Activated T-cell treated with anti-CD3 and anti-CD28 coated beads for 24 hours (primary cell): ENCODE results near the gene MPPE1.
"Not testable (repeated sequence)": the region's sequence is repeated elsewhere in the genome, so short reads cannot be mapped to it uniquely, and the experiment has no call there.

ENCODE experiments used
- DNase-seq: peaks from one replicate; pipeline ENCODE4 v3.0.0-alpha.2; 2020; ENCODE audit warnings: low read depth

Gene MPPE1

GRCh38 chr18:11908182-11909060, at the start of gene MPPE1:
MPPE1 (minus strand) TSS chr18:11908317; CDS start chr18:11897264, 11,053 bp downstream.
- peak; percentile 85 for DNase-seq

DNA sequence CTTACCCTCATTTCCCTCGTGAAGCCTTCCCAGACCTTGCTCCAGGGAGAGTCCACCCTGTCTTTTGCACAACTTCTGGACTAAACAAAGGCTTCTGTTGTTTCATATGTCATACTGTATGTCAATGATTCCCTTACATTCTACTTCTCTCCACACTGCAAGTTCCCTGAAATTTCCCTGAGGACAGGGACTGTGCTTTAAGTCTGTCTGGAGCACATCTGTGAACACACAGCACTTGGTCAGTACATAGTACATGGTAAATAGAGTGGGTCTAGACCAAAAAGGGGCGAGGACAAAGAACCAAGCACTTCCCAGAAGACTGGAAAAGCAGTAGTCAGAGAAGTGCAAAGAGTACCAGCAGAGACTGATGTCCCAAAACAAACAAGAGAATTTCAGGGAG, 49.5 kb upstream of the MPPE1 start:
- DNase-seq = no peak

GRCh38 chr18:11956371-11957308, 48.5 kb upstream of the MPPE1 start:
- no peak for DNase-seq

DNA sequence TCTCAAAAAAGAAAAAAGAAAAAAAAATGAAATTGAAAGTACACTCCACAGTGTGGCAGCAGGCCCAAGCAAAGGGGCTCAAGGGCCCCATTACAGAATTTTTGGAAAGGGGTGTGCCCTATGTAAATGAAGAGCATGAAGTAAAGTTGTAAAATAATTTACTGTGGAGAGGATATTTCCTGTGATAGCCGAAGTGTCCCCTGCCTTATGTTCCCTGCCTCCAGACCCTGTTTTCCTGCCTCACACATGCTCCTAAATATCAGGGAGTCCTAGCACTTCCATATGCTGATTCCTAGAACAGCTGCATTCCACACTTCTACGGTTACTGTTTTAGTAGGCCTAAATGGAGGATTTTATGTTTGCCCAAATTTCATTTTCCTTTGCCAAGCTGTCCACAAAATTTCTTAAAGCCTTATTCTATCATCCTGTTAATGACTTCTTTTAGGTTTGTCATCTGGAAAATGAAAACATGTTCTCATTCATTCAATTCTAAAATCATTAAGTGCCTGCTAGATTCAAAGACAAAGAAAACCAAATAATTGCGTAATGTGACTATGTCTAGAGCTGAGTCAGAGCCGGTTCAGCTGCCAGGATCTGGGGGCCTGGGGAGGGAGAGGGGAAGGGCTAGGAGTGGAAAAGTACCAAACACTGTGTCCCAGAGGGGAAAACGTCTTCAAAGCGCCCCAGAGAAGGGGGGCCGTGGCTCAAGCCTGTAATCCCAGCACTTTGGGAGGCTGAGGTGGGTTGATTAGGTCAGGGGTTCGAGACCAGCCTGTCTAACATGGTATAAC, 47.3 kb upstream of the MPPE1 start:
- no peak for DNase-seq

DNA sequence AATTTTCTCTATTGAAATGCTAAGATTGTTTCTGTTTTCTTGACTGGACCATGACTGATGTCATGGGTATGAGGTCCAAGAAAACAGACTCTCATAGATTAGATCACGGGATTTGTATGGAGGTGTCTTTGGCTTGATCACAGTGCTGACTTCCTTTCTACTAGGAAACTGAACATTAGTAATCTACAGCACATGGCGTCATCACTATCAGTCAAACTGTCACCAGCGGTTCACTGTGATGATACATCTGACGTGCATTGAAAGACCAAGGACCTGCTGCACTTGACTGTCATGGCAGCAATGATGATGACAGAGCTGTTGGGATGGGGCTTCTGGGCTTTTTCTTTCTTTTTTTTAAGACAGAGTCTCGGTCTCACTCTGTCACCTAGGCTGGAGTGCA, 45.0 kb upstream of the MPPE1 start:
- DNase-seq = no peak

DNA sequence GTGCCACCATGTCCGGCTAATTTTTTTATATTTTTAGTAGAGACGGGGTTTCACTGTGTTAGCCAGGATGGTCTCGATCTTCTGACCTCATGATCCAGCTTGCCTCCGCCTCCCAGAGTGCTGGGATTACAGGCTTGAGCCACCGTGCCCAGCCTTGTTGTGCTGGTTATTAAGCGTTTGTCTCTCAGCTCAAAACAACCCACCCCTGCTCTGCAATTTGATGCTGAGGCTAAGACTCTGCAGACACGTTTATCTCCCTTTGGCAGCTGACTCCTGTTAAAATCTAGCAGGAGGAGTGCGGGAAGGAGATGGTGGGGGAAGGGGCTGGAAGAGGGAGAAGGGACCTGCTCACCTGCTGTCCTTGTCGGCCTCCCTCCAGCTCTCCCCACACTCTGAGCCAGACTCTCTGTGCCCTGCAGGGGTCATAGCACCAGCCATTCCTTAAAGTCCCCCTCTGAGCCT, 43.3 kb upstream of the MPPE1 start:
- no peak for DNase-seq

DNA sequence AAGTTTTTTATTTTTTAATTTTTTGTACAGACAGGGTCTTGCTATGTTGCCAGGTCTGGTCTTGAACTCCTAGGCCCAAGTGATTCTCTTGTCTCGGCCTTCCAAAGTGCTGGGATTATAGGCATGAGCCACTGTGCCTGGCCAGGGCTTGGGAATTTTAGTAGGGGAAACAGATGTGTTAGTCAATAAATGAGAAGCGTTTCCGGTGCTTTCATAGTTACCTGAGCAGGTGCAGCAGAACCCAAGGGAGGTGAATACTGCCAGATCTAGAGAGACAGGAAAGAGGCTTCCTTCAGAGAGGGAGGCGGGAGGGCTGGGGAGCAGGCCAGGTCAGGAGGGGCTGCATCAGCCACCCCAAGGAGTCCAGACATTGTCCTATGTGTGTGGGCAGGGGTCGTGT, 42.7 kb upstream of the MPPE1 start:
- DNase-seq = no peak

- DNase-seq = no peak
Measured at GRCh38 chr18:11948852-11949523, 40.9 kb upstream of the MPPE1 start.

- DNase-seq = peak; percentile 47
Measured at GRCh38 chr18:11947214-11948191, 39.4 kb upstream of the MPPE1 start.

DNA sequence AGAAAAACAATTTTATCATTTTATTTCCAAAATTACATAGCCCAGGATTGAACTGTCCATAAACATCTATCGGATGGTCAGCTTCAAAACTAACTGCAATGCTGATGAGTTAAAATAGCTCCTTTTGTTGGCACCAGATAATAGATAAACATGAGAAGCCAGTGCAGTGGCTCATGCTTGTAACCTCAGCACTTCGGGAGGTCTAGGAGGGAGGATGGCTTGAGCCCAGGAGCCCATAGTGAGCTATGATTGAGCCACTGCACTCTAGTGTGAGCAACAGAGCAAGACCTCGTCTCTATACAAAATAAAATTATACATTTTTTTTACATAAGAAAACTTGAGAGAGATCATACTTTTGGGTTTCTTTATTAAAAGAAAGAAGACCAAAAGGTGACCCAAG, 38.6 kb upstream of the MPPE1 start:
- no peak for DNase-seq

GRCh38 chr18:11945834-11946659, 37.9 kb upstream of the MPPE1 start:
- not testable (repeated sequence) for DNase-seq

- no peak for DNase-seq
Measured at GRCh38 chr18:11944786-11945185, 36.7 kb upstream of the MPPE1 start.

DNA sequence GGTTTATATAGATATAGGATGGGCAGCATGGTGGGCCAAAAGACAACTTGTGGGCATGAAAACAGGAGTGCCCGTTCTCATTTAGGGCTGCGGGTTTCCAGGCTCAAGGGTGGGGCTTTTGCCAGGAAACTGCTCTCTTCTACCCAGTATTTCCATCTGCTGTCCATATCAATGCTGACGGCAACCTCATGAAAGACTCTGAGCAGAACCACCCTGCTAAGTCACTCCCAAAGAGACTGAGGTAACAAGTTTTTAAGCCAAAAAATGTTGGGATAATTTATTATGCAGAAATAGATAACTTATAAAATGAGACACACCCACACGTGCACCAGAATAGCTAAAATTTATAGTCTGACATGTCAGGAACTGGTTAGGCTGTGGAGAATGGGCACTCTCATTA, 36.1 kb upstream of the MPPE1 start:
- no peak for DNase-seq

GRCh38 chr18:11943551-11943950, 35.4 kb upstream of the MPPE1 start:
- DNase-seq = no peak

GRCh38 chr18:11940956-11941355, 32.8 kb upstream of the MPPE1 start:
- no peak for DNase-seq

DNA sequence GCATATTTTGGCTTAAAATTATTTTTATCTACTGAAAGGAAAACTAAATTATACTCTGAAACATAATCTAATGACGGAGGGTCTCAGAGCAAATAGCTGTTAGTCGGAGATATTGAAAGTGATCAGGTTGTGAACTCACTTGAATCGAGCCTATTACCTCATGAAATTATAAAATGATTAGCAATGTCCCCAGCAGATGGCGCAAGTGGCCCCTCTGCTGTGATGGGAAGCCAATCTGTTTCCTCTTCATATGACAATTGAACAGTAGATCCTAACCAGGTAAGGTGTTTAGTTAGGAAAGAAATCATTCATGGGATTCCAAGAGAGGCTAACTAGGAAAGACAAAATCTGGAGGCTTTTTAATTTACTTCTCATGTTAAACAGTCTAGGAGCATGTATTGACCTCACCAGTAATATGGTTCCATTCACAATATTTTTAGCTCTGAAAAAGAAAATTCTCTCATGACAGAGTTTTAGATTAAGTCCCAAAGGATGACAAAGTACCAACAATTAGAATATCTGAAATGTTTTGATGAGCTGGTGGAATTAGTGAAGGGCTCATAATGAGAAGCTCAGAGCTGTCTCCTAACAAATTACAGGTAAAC, 29.9 kb upstream of the MPPE1 start:
- DNase-seq = peak; percentile 68

DNA sequence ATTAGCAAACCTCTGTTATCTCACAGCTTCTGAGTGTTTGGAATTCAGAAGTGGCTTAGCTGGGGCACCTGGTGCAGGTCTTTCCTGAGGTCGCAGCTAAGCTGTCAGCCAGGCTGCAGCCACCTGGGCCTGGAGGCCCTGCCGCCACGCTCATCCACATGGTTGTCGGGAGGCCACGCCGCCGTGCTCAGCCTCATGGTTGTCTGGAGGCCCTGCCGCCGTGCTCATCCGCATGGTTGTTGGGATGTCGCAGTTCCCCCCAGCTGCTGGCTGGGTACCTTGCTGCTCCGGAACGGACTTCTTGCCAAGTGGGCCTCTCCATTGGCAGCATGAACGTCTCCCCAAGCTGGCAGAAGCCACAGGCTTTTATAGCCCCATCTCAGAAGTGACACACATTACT, 24.3 kb upstream of the MPPE1 start:
- no peak for DNase-seq

GRCh38 chr18:11927497-11927896, 19.4 kb upstream of the MPPE1 start:
- DNase-seq = no peak
